NCI-H1436 (cell line): ENCODE data around the gene EBLN1.
"Not testable (repeated sequence)": the region's sequence is repeated elsewhere in the genome, so short reads cannot be mapped to it uniquely, and the experiment has no call there.

Experiments
- DNase-seq: peaks from one replicate; lab custom pipeline; 2025; lab: John Stamatoyannopoulos, UW

The EBLN1 gene

GRCh38 chr10:22228167-22228938 is 10.5 kb upstream of the EBLN1 start:
- DNase-seq: no peak

DNA sequence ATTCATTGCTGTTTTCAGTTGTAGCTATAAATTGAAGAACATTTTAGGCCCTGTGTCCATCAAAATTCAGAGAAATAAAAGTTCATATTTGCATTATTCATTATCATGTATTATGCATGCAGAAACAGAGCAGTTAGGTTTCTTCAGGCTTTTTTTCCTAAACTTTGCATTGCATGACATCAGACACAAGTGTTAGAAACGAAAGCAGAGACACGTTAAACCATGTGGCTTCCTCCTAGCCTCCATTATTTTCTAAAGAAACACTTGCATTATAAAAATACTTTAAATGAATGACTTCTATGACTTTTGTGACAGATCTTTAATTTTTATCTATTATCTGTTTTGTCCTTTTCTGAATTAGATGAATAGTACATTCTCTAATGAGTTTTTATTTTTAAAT is 8.8 kb upstream of the EBLN1 start:
- no peak for DNase-seq

- no peak for DNase-seq
These were observed 4.7 kb upstream of the EBLN1 start for GRCh38 chr10:22222236-22223190.

GRCh38 chr10:22219308-22219707 is 1.5 kb upstream of the EBLN1 start:
- no peak for DNase-seq

GRCh38 chr10:22218448-22218847 is 633 bp upstream of the EBLN1 start:
- DNase-seq: no peak

DNA sequence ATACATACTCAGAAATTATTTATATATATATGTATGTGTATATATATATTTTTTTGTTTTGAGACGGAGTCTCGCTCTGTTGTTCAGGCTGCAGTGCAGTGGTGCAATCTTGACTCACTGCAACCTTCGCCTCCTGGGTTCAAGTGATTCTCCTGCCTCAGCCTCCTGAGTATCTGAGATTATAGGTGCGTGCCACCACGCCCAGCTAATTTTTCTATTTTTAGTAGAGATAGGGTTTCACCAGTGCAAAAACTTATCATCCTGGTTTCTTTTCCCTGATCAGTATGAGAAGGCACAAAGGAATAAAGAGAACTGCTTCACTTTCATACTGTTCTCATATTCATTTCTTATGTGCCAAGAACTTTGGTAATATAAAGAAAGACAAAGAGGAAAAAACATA is 731 bp downstream of the EBLN1 start:
- not testable (repeated sequence) for DNase-seq

DNA sequence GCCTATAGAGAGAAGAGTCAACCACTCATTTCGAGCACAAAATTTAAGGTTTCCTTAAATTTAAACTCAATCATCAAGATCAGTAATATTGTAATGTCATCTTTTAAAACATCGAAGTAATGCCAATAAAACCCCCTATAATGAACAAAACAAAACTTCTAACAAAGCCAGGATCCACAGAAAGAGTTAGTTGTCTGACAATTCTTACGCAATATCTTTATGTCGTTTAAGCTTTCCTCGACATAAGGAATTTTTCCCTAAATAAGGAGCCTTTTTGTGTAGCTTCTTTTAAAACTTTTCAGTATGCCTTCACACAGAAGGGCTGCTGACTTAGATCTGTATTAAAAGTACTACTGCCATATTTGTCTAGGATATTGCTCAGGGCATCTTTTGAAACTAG is 7.5 kb downstream of the EBLN1 start:
- no peak for DNase-seq

- DNase-seq: no peak
These were observed 23.9 kb downstream of the EBLN1 start for GRCh38 chr10:22193945-22194344.

- no peak for DNase-seq
These were observed 32.2 kb downstream of the EBLN1 start for GRCh38 chr10:22185586-22185985.

- DNase-seq: no peak
These were observed 33.9 kb downstream of the EBLN1 start for GRCh38 chr10:22183771-22184461.

DNA sequence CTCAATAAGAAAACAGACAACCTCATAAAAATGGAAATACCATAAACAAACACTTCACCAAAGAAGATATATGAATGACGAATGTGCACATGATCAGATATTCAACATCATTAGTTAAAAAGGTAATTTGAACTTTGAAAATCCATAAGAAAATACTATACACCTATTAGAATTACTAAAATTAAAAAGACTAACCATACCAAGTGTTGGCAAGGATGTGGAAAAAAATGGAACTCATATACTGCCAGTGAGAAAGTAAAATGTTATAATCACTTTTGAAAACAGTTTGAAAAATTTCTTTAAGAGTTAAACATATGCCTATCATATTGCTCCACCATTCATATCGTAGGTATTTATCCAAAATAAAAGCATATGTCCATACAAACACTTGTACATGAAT is 37.1 kb downstream of the EBLN1 start:
- no peak for DNase-seq

- DNase-seq: no peak
These were observed 43.4 kb downstream of the EBLN1 start for GRCh38 chr10:22174442-22174841.

DNA sequence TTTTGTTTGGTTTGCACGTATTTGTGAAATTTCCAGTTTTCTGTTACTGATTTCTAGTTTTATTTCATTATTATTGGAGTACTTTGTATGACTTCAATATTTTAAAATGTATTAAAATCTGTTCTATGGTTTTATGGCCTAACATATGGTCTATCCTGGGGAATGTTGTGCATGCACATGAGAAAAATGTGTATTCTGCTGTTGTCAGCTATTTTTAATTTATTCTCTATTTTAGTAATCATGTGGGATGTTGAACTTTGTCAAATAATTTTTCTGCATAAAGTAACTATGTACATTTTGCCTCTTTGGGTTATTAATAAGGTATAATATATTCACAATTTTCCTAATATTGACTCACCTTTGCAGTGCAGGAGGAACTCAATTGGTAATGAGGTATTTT is 46.7 kb downstream of the EBLN1 start:
- no peak for DNase-seq

- DNase-seq: no peak
These were observed 47.2 kb downstream of the EBLN1 start for GRCh38 chr10:22170582-22170981.

DNA sequence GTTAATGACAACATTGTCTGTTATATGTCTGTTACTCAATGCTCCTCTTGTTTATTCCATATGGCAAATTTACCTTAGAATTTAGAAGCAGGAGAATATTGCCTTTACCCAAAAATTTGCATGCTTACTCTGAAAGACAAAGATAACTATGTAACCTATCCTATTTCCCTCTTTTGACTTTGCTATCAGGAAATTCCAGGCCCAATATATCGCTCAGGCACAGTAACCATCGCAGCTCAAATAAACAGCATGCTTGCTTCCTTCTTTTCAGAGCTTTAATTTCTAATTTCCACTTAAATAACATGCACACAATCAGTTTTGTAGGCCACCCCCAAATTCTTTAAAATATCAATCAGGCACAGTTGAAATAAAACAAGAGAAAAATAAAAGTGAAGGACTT is 57.8 kb downstream of the EBLN1 start:
- no peak for DNase-seq

- no peak for DNase-seq
These were observed 58.6 kb downstream of the EBLN1 start for GRCh38 chr10:22159180-22159579.
